HCT116 (cell line): ENCODE measurements around the gene GMNN. TPM values are rescaled to one million over a fixed set of nuclear protein-coding genes. Genes with fewer than 3 reads are reported as not detected.

Experiments used
- ATAC-seq: fragments of 200-7000 bp; cut with Tn5 transposase; 2 replicates; pipeline ENCODE4 v1.9.1; 2020; ENCODE audit warnings: mild to moderate bottlenecking, moderate library complexity
- BruUV-seq: library from RNA; stranded (reverse); fragments of 400-500 nt; replicated peaks from 2 replicates; lab custom pipeline; 2021; lab: Mats Ljungman, UMichigan
- CTCF ChIA-PET: fragments of 300-600 bp; sonication (Branson Sonifier 250); formaldehyde crosslinking; loops from one replicate; lab custom pipeline; 2021; ENCODE audit warnings: antibody characterized with exemption; lab: Charles Lee
- POLR2A ChIA-PET: fragments of 300-600, 350-600 bp; sonication (Branson Sonifier 250); formaldehyde crosslinking; loops from one replicate; lab custom pipeline; 2021; ENCODE audit warnings: antibody characterized with exemption; lab: Charles Lee
- RAD21 ChIA-PET, 2 experiments: fragments of 300-600 bp; sonication (Branson Sonifier 250); formaldehyde crosslinking; loops; one replicate each; lab custom pipeline; 2023; ENCODE audit warnings: low total read pairs in 2 of 2; ENCODE audit not compliant: uncharacterized antibody in 2 of 2, unreplicated experiment in 2 of 2, low non-redundant PET in 1 of 2; lab: Charles Lee
- DNase-seq: peaks from one replicate; pipeline ENCODE4 v3.0.0-alpha.2; 2010; ENCODE audit warnings: low read depth, low spot score
- H2AFZ ChIP-seq: fragments of 200-600 bp; shearing (Covaris generic), sonication (generic); 2 replicates; pipeline ENCODE4 v1.6.1; 2017; ENCODE audit warnings: low read depth, mixed run types, mixed read lengths, antibody characterized with exemption, low read length; ENCODE audit not compliant: poor library complexity, severe bottlenecking
- H3K27ac ChIP-seq: 2 replicates; pipeline ENCODE4 v1.5.1; 2012; ENCODE audit warnings: low read depth, low read length
- H3K27me3 ChIP-seq: fragments of 200-600 bp; sonication (generic); 2 replicates; pipeline ENCODE4 v1.6.1; 2016; ENCODE audit warnings: mixed run types, low read length, mixed read lengths; ENCODE audit not compliant: insufficient read depth
- H3K36me3 ChIP-seq, 2 experiments: fragments of 200-500 bp in 1 of 2; fragments of 200-600 bp in 1 of 2; sonication (Bioruptor generic) in 1 of 2; sonication (generic) in 1 of 2; 2 replicates each; pipeline versions ENCODE4 v1.5.1 to v1.6.1; 2014 to 2016; ENCODE audit warnings: low read length in 2 of 2, inconsistent platforms in 1 of 2, mixed read lengths in 1 of 2, mixed run types in 1 of 2; ENCODE audit not compliant: insufficient read depth in 2 of 2, control insufficient read depth in 1 of 2
- H3K4me1 ChIP-seq, 2 experiments: fragments of 200-600 bp in 1 of 2; sonication (generic) in 1 of 2; 2 replicates each; pipeline versions ENCODE4 v1.5.1 to v1.6.1; 2012 to 2017; ENCODE audit warnings: low read length in 2 of 2, inconsistent platforms in 1 of 2, mild to moderate bottlenecking in 1 of 2, mixed read lengths in 1 of 2, mixed run types in 1 of 2, moderate library complexity in 1 of 2; ENCODE audit not compliant: insufficient read depth in 2 of 2, control insufficient read depth in 1 of 2
- H3K4me2 ChIP-seq: fragments of 200-600 bp; sonication (generic); 2 replicates; pipeline ENCODE4 v1.6.1; 2017; ENCODE audit warnings: mixed run types, low read length, mixed read lengths
- H3K4me3 ChIP-seq, 2 experiments: fragments of 200-600 bp in 1 of 2; sonication (generic) in 1 of 2; replicated peaks in 1 of 2; 2 replicates each; pipeline ENCODE4 v1.5.1; 2011 to 2016; ENCODE audit warnings: low read length in 2 of 2, control low read depth in 1 of 2, low read depth in 1 of 2, mild to moderate bottlenecking in 1 of 2, mixed read lengths in 1 of 2, mixed run types in 1 of 2
- H3K79me2 ChIP-seq: fragments of 200-600 bp; sonication (generic); 2 replicates; pipeline ENCODE4 v1.6.1; 2017; ENCODE audit warnings: mild to moderate bottlenecking, mixed run types, low read length, moderate library complexity, mixed read lengths; ENCODE audit not compliant: insufficient read depth
- H3K9ac ChIP-seq: fragments of 200-600 bp; sonication (generic); 2 replicates; pipeline ENCODE4 v1.6.1; 2016; ENCODE audit warnings: low read length, mixed read lengths
- H3K9me2 ChIP-seq: fragments of 200-600 bp; sonication (generic), shearing (Covaris generic); 2 replicates; pipeline ENCODE4 v1.6.1; 2017; ENCODE audit warnings: mixed run types, mild to moderate bottlenecking, moderate library complexity; ENCODE audit not compliant: insufficient read depth
- H3K9me3 ChIP-seq, 2 experiments: fragments of 200-500 bp in 1 of 2; fragments of 200-600 bp in 1 of 2; sonication (Bioruptor generic) in 1 of 2; sonication (generic) in 1 of 2; 2 replicates each; pipeline ENCODE4 v1.6.1; 2014 to 2017; ENCODE audit warnings: low read length in 2 of 2, mixed read lengths in 2 of 2, inconsistent platforms in 1 of 2, low read depth in 1 of 2, mild to moderate bottlenecking in 1 of 2, mixed run types in 1 of 2, moderate library complexity in 1 of 2; ENCODE audit not compliant: control insufficient read depth in 1 of 2, insufficient read depth in 1 of 2
- H4K20me1 ChIP-seq: fragments of 200-600 bp; sonication (generic), shearing (Covaris generic); 2 replicates; pipeline ENCODE4 v1.6.1; 2017; ENCODE audit warnings: mixed run types, mild to moderate bottlenecking, moderate library complexity; ENCODE audit not compliant: insufficient read depth
- CBX3 ChIP-seq: IDR thresholded peaks from 2 replicates; pipeline ENCODE4 v1.6.1; 2012; ENCODE audit warnings: low read depth
- CEBPB ChIP-seq: IDR thresholded peaks from 2 replicates; pipeline ENCODE4 v1.6.1; 2012; ENCODE audit warnings: low read depth
- CTCF ChIP-seq, 3 experiments: fragments of 200-600 bp in 1 of 3; sonication (generic) in 1 of 3; IDR thresholded peaks in 2 of 3; conservative IDR thresholded peaks in 1 of 3; 2 replicates each; pipeline ENCODE4 v1.5.1; 2012 to 2017; ENCODE audit warnings: low read depth in 2 of 3, low read length in 2 of 3, antibody characterized with exemption in 1 of 3, borderline replicate concordance in 1 of 3, control low read depth in 1 of 3, mild to moderate bottlenecking in 1 of 3, mixed read lengths in 1 of 3, mixed run types in 1 of 3, moderate library complexity in 1 of 3; ENCODE audit not compliant: insufficient read depth in 1 of 3
- EGR1 ChIP-seq: IDR thresholded peaks from 2 replicates; pipeline ENCODE4 v1.6.1; 2012; ENCODE audit warnings: low read depth
- ELF1 ChIP-seq: IDR thresholded peaks from 2 replicates; pipeline ENCODE4 v1.6.1; 2012; ENCODE audit warnings: low read depth, borderline replicate concordance
- FOSL1 ChIP-seq: IDR thresholded peaks from 2 replicates; pipeline ENCODE4 v1.6.1; 2012; ENCODE audit warnings: low read depth
- JUND ChIP-seq: IDR thresholded peaks from 2 replicates; pipeline ENCODE4 v1.6.1; 2012
- MAX ChIP-seq: IDR thresholded peaks from 2 replicates; pipeline ENCODE4 v1.6.1; 2012
- POLR2A ChIP-seq: IDR thresholded peaks from 2 replicates; pipeline ENCODE4 v1.7.0; 2011; ENCODE audit warnings: borderline replicate concordance; ENCODE audit not compliant: insufficient read depth, insufficient read length; ENCODE audit errors: extremely low read depth
- POLR2AphosphoS5 ChIP-seq: IDR thresholded peaks from 2 replicates; pipeline ENCODE4 v1.6.1; 2011; ENCODE audit warnings: mild to moderate bottlenecking, low read depth, low read length, moderate library complexity
- RAD21 ChIP-seq: IDR thresholded peaks from 2 replicates; pipeline ENCODE4 v1.6.1; 2012; ENCODE audit warnings: low read depth, mild to moderate bottlenecking
- REST ChIP-seq: IDR thresholded peaks from 2 replicates; pipeline ENCODE4 v1.6.1; 2012; ENCODE audit warnings: low read depth
- SIN3A ChIP-seq: IDR thresholded peaks from 2 replicates; pipeline ENCODE4 v1.6.1; 2012; ENCODE audit warnings: low read depth
- SP1 ChIP-seq: IDR thresholded peaks from 2 replicates; pipeline ENCODE4 v1.6.1; 2012; ENCODE audit warnings: low read depth
- YY1 ChIP-seq: IDR thresholded peaks from 2 replicates; pipeline ENCODE4 v1.6.1; 2011; ENCODE audit warnings: low read length, low read depth, moderate library complexity, mild to moderate bottlenecking; ENCODE audit not compliant: insufficient replicate concordance; ENCODE audit errors: extremely low read depth
- ZNF274 ChIP-seq: fragments of 200-500 bp; sonication (Bioruptor generic); IDR thresholded peaks from 2 replicates; pipeline ENCODE4 v1.6.1; 2014; ENCODE audit warnings: mild to moderate bottlenecking, low read depth, low read length, inconsistent platforms
- intact Hi-C: fragments of 100-400 bp; cut with micrococcal nuclease; formaldehyde crosslinking; loops from 2 replicates; pipeline ENCODE4 v1.10.0; 2022
- total RNA-seq: library from RNA; stranded (reverse); gene quantifications from one replicate; pipeline ENCODE4 v1.2.1, GENCODE V29; 2021; ENCODE audit not compliant: unreplicated experiment

GMNN gene
- total RNA-seq, 1 experiment from 2014 or later: 54.9 TPM

GRCh38 chr6:24779416-24780016 lies 4.8 kb downstream of the GMNN start:
- Histone ChIP-seq H3K27me3 (no peaks in the 10 kb centered on the region), H3K4me1 (peaks cover 6 to 15% of the 10 kb centered on the region in 2 experiments; a peak in 3 of 4 replicates)
- TF ChIP-seq POLR2AphosphoS5 (no peak), EGR1 (no peak), REST (no peak), CTCF (IDR thresholded peaks at IDR 0.05 in 2 of 3, conservative IDR thresholded peaks at IDR 0.05 in 1 of 3; ENCODE audit: borderline replicate concordance in 1 of 3, insufficient read depth in 1 of 3, low read depth in 2 of 3, low read length in 2 of 3) (no peak), RAD21 (no peak), ZNF274 (no peak), JUND (no peak), POLR2A (no peak), MAX (no peak), CEBPB (no peak), CBX3 (no peak), SP1 (no peak), FOSL1 (no peak), ELF1 (no peak), YY1 (no peak), SIN3A (no peak)
- TF ChIP-seq, all 23 proteins: peak for 0
- H3K9me2 ChIP-seq: no peaks in the 10 kb centered on the region
- no peak overlapping the region for H3K4me2 ChIP-seq
- RAD21 ChIA-PET: no interaction called here
- no peak overlapping the region for H3K9ac ChIP-seq
- H2AFZ ChIP-seq: no peak overlapping the region
- POLR2A ChIA-PET: interaction anchor here (0.8 kb wide), 1 partner anchor 9 kb away, joined by 3 read pairs; no protein-coding TSS in a partner anchor
- no peak overlapping the region for H3K4me3 ChIP-seq
- BruUV-seq: no TSS peak
- no peaks in the 10 kb centered on the region for H3K9me3 ChIP-seq
- ATAC-seq (no peak), DNase-seq (no peak)
- H3K36me3 ChIP-seq: peaks cover 42 to 54% of the 10 kb centered on the region in 2 experiments
- peaks cover 22% of the 10 kb centered on the region; the same call in 1 of the 2 replicates for H4K20me1 ChIP-seq
- peaks cover 86% of the 10 kb centered on the region for H3K79me2 ChIP-seq
- H3K27ac ChIP-seq: no peak overlapping the region
- CTCF ChIA-PET: interaction anchor here (1.0 kb wide), 1 partner anchor 239 kb away, joined by 3 read pairs; no protein-coding TSS in a partner anchor
- intact Hi-C loops: loop anchor here (10.0 kb wide), 1 partner anchor 375 kb away; the partner anchor contains the start of gene MRS2
